HCT116 (cell line): ENCODE data around the gene IFNLR1. TPM values are rescaled to one million over a fixed set of nuclear protein-coding genes. Genes with fewer than 3 reads are reported as not detected.

Experiments used
- ATAC-seq: fragments of 200-7000 bp; cut with Tn5 transposase; 2 replicates; pipeline ENCODE4 v1.9.1; 2020; ENCODE audit warnings: mild to moderate bottlenecking, moderate library complexity
- BruUV-seq: library from RNA; stranded (reverse); fragments of 400-500 nt; replicated peaks from 2 replicates; lab custom pipeline; 2021; lab: Mats Ljungman, UMichigan
- CTCF ChIA-PET: fragments of 300-600 bp; sonication (Branson Sonifier 250); formaldehyde crosslinking; loops from one replicate; lab custom pipeline; 2021; ENCODE audit warnings: antibody characterized with exemption; lab: Charles Lee
- POLR2A ChIA-PET: fragments of 300-600, 350-600 bp; sonication (Branson Sonifier 250); formaldehyde crosslinking; loops from one replicate; lab custom pipeline; 2021; ENCODE audit warnings: antibody characterized with exemption; lab: Charles Lee
- RAD21 ChIA-PET, 2 experiments: fragments of 300-600 bp; sonication (Branson Sonifier 250); formaldehyde crosslinking; loops; one replicate each; lab custom pipeline; 2023; ENCODE audit warnings: low total read pairs in 2 of 2; ENCODE audit not compliant: uncharacterized antibody in 2 of 2, unreplicated experiment in 2 of 2, low non-redundant PET in 1 of 2; lab: Charles Lee
- DNase-seq: peaks from one replicate; pipeline ENCODE4 v3.0.0-alpha.2; 2010; ENCODE audit warnings: low read depth, low spot score
- H2AFZ ChIP-seq: fragments of 200-600 bp; shearing (Covaris generic), sonication (generic); 2 replicates; pipeline ENCODE4 v1.6.1; 2017; ENCODE audit warnings: low read depth, mixed run types, mixed read lengths, antibody characterized with exemption, low read length; ENCODE audit not compliant: poor library complexity, severe bottlenecking
- H3K27ac ChIP-seq: 2 replicates; pipeline ENCODE4 v1.5.1; 2012; ENCODE audit warnings: low read depth, low read length
- H3K27me3 ChIP-seq: fragments of 200-600 bp; sonication (generic); 2 replicates; pipeline ENCODE4 v1.6.1; 2016; ENCODE audit warnings: mixed run types, low read length, mixed read lengths; ENCODE audit not compliant: insufficient read depth
- H3K36me3 ChIP-seq, 2 experiments: fragments of 200-500 bp in 1 of 2; fragments of 200-600 bp in 1 of 2; sonication (Bioruptor generic) in 1 of 2; sonication (generic) in 1 of 2; 2 replicates each; pipeline versions ENCODE4 v1.5.1 to v1.6.1; 2014 to 2016; ENCODE audit warnings: low read length in 2 of 2, inconsistent platforms in 1 of 2, mixed read lengths in 1 of 2, mixed run types in 1 of 2; ENCODE audit not compliant: insufficient read depth in 2 of 2, control insufficient read depth in 1 of 2
- H3K4me1 ChIP-seq, 2 experiments: fragments of 200-600 bp in 1 of 2; sonication (generic) in 1 of 2; 2 replicates each; pipeline versions ENCODE4 v1.5.1 to v1.6.1; 2012 to 2017; ENCODE audit warnings: low read length in 2 of 2, inconsistent platforms in 1 of 2, mild to moderate bottlenecking in 1 of 2, mixed read lengths in 1 of 2, mixed run types in 1 of 2, moderate library complexity in 1 of 2; ENCODE audit not compliant: insufficient read depth in 2 of 2, control insufficient read depth in 1 of 2
- H3K4me2 ChIP-seq: fragments of 200-600 bp; sonication (generic); 2 replicates; pipeline ENCODE4 v1.6.1; 2017; ENCODE audit warnings: mixed run types, low read length, mixed read lengths
- H3K4me3 ChIP-seq, 2 experiments: fragments of 200-600 bp in 1 of 2; sonication (generic) in 1 of 2; replicated peaks in 1 of 2; 2 replicates each; pipeline ENCODE4 v1.5.1; 2011 to 2016; ENCODE audit warnings: low read length in 2 of 2, control low read depth in 1 of 2, low read depth in 1 of 2, mild to moderate bottlenecking in 1 of 2, mixed read lengths in 1 of 2, mixed run types in 1 of 2
- H3K79me2 ChIP-seq: fragments of 200-600 bp; sonication (generic); 2 replicates; pipeline ENCODE4 v1.6.1; 2017; ENCODE audit warnings: mild to moderate bottlenecking, mixed run types, low read length, moderate library complexity, mixed read lengths; ENCODE audit not compliant: insufficient read depth
- H3K9ac ChIP-seq: fragments of 200-600 bp; sonication (generic); 2 replicates; pipeline ENCODE4 v1.6.1; 2016; ENCODE audit warnings: low read length, mixed read lengths
- H3K9me2 ChIP-seq: fragments of 200-600 bp; sonication (generic), shearing (Covaris generic); 2 replicates; pipeline ENCODE4 v1.6.1; 2017; ENCODE audit warnings: mixed run types, mild to moderate bottlenecking, moderate library complexity; ENCODE audit not compliant: insufficient read depth
- H3K9me3 ChIP-seq, 2 experiments: fragments of 200-500 bp in 1 of 2; fragments of 200-600 bp in 1 of 2; sonication (Bioruptor generic) in 1 of 2; sonication (generic) in 1 of 2; 2 replicates each; pipeline ENCODE4 v1.6.1; 2014 to 2017; ENCODE audit warnings: low read length in 2 of 2, mixed read lengths in 2 of 2, inconsistent platforms in 1 of 2, low read depth in 1 of 2, mild to moderate bottlenecking in 1 of 2, mixed run types in 1 of 2, moderate library complexity in 1 of 2; ENCODE audit not compliant: control insufficient read depth in 1 of 2, insufficient read depth in 1 of 2
- H4K20me1 ChIP-seq: fragments of 200-600 bp; sonication (generic), shearing (Covaris generic); 2 replicates; pipeline ENCODE4 v1.6.1; 2017; ENCODE audit warnings: mixed run types, mild to moderate bottlenecking, moderate library complexity; ENCODE audit not compliant: insufficient read depth
- CBX3 ChIP-seq: IDR thresholded peaks from 2 replicates; pipeline ENCODE4 v1.6.1; 2012; ENCODE audit warnings: low read depth
- CEBPB ChIP-seq: IDR thresholded peaks from 2 replicates; pipeline ENCODE4 v1.6.1; 2012; ENCODE audit warnings: low read depth
- EZH2 ChIP-seq: fragments of 200-600 bp; sonication (generic); IDR thresholded peaks from 2 replicates; pipeline ENCODE4 v1.6.1; 2017; ENCODE audit warnings: antibody characterized with exemption, mixed run types
- FOSL1 ChIP-seq: IDR thresholded peaks from 2 replicates; pipeline ENCODE4 v1.6.1; 2012; ENCODE audit warnings: low read depth
- RAD21 ChIP-seq: IDR thresholded peaks from 2 replicates; pipeline ENCODE4 v1.6.1; 2012; ENCODE audit warnings: low read depth, mild to moderate bottlenecking
- SIN3A ChIP-seq: IDR thresholded peaks from 2 replicates; pipeline ENCODE4 v1.6.1; 2012; ENCODE audit warnings: low read depth
- SP1 ChIP-seq: IDR thresholded peaks from 2 replicates; pipeline ENCODE4 v1.6.1; 2012; ENCODE audit warnings: low read depth
- TCF7L2 ChIP-seq: IDR thresholded peaks from 2 replicates; pipeline ENCODE4 v1.7.0; 2011; ENCODE audit warnings: borderline replicate concordance, inconsistent platforms; ENCODE audit not compliant: insufficient read depth, insufficient read length; ENCODE audit errors: extremely low read depth
- YY1 ChIP-seq: IDR thresholded peaks from 2 replicates; pipeline ENCODE4 v1.6.1; 2011; ENCODE audit warnings: low read length, low read depth, moderate library complexity, mild to moderate bottlenecking; ENCODE audit not compliant: insufficient replicate concordance; ENCODE audit errors: extremely low read depth
- intact Hi-C: fragments of 100-400 bp; cut with micrococcal nuclease; formaldehyde crosslinking; loops from 2 replicates; pipeline ENCODE4 v1.10.0; 2022
- total RNA-seq: library from RNA; stranded (reverse); gene quantifications from one replicate; pipeline ENCODE4 v1.2.1, GENCODE V29; 2021; ENCODE audit not compliant: unreplicated experiment
- TF ChIP-seq, protein P1 (sequence below): IDR thresholded peaks from 2 replicates; pipeline ENCODE4 v1.6.1; 2012
- TF ChIP-seq, protein P2 (sequence below): IDR thresholded peaks from 2 replicates; pipeline ENCODE4 v1.6.1; 2012
- TF ChIP-seq, protein P3 (sequence below): IDR thresholded peaks from 2 replicates; pipeline ENCODE4 v1.6.1; 2012; ENCODE audit warnings: low read depth
- TF ChIP-seq, protein P4 (sequence below): IDR thresholded peaks from 2 replicates; pipeline ENCODE4 v1.6.1; 2011; ENCODE audit warnings: mild to moderate bottlenecking, low read length, moderate library complexity; ENCODE audit not compliant: insufficient replicate concordance; ENCODE audit errors: extremely low read depth

The IFNLR1 gene
- total RNA-seq, 1 experiment from 2014 or later, result 7.6 TPM

DNA sequence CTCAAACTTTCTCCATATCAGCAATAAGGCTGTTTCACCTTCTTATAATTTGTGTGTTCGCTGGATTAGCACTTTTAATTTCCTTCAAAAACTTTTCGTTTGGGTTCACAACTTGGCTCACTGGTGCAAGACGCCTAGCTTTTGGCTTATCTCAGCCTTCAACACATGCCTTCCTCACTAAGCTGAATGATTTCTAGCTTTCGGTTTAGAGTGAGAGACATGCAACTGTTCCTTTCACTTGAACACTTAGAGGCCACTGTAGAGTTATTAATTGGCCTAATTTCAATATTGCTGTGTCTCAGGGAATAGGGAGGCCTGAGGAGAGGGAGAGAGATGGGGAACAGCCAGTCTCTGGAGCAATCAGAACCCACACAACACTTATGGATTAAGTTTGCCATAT is 41.2 kb upstream of the IFNLR1 start:
- Histone ChIP-seq H3K9me2 (no peaks in the 10 kb centered on the region), H3K4me2 (no peak overlapping the region), H3K9ac (no peak overlapping the region), H2AFZ (no peak overlapping the region), H3K9me3 (no peaks in the 10 kb centered on the region), H3K4me1 (no peaks in the 10 kb centered on the region), H3K27me3 (no peaks in the 10 kb centered on the region), H4K20me1 (no peaks in the 10 kb centered on the region), H3K36me3 (no peaks in the 10 kb centered on the region), H3K4me3 (no peak overlapping the region), H3K79me2 (no peaks in the 10 kb centered on the region), H3K27ac (no peak overlapping the region)
- TF ChIP-seq RAD21 (no peak), SIN3A (no peak), FOSL1 (no peak), EZH2 (no peak), CBX3 (no peak), SP1 (no peak), YY1 (no peak), CEBPB (no peak), TCF7L2 (no peak)
- TF ChIP-seq, protein P1, sequence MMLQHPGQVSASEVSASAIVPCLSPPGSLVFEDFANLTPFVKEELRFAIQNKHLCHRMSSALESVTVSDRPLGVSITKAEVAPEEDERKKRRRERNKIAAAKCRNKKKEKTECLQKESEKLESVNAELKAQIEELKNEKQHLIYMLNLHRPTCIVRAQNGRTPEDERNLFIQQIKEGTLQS, result no peak
- TF ChIP-seq, protein P2, sequence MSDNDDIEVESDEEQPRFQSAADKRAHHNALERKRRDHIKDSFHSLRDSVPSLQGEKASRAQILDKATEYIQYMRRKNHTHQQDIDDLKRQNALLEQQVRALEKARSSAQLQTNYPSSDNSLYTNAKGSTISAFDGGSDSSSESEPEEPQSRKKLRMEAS, result no peak
- TF ChIP-seq, protein P3, sequence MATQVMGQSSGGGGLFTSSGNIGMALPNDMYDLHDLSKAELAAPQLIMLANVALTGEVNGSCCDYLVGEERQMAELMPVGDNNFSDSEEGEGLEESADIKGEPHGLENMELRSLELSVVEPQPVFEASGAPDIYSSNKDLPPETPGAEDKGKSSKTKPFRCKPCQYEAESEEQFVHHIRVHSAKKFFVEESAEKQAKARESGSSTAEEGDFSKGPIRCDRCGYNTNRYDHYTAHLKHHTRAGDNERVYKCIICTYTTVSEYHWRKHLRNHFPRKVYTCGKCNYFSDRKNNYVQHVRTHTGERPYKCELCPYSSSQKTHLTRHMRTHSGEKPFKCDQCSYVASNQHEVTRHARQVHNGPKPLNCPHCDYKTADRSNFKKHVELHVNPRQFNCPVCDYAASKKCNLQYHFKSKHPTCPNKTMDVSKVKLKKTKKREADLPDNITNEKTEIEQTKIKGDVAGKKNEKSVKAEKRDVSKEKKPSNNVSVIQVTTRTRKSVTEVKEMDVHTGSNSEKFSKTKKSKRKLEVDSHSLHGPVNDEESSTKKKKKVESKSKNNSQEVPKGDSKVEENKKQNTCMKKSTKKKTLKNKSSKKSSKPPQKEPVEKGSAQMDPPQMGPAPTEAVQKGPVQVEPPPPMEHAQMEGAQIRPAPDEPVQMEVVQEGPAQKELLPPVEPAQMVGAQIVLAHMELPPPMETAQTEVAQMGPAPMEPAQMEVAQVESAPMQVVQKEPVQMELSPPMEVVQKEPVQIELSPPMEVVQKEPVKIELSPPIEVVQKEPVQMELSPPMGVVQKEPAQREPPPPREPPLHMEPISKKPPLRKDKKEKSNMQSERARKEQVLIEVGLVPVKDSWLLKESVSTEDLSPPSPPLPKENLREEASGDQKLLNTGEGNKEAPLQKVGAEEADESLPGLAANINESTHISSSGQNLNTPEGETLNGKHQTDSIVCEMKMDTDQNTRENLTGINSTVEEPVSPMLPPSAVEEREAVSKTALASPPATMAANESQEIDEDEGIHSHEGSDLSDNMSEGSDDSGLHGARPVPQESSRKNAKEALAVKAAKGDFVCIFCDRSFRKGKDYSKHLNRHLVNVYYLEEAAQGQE, result no peak
- TF ChIP-seq, protein P4, sequence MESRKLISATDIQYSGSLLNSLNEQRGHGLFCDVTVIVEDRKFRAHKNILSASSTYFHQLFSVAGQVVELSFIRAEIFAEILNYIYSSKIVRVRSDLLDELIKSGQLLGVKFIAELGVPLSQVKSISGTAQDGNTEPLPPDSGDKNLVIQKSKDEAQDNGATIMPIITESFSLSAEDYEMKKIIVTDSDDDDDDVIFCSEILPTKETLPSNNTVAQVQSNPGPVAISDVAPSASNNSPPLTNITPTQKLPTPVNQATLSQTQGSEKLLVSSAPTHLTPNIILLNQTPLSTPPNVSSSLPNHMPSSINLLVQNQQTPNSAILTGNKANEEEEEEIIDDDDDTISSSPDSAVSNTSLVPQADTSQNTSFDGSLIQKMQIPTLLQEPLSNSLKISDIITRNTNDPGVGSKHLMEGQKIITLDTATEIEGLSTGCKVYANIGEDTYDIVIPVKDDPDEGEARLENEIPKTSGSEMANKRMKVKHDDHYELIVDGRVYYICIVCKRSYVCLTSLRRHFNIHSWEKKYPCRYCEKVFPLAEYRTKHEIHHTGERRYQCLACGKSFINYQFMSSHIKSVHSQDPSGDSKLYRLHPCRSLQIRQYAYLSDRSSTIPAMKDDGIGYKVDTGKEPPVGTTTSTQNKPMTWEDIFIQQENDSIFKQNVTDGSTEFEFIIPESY, result no peak
- DNase-seq (no peak), ATAC-seq (no peak)
- ChIA-PET POLR2A (no interaction called here), CTCF (no interaction called here), RAD21 (no interaction called here)
- intact Hi-C loops, result no loop called here
- no TSS peak for BruUV-seq
